ENCODE results near the gene PPIL4. TPM values are rescaled to one million over a fixed set of nuclear protein-coding genes. Genes with fewer than 3 reads are reported as not detected.

PPIL4 gene
- total RNA-seq, 4 donors from 2014 or later, result 22.1 to 30.2 (median 26.1) TPM

DNA sequence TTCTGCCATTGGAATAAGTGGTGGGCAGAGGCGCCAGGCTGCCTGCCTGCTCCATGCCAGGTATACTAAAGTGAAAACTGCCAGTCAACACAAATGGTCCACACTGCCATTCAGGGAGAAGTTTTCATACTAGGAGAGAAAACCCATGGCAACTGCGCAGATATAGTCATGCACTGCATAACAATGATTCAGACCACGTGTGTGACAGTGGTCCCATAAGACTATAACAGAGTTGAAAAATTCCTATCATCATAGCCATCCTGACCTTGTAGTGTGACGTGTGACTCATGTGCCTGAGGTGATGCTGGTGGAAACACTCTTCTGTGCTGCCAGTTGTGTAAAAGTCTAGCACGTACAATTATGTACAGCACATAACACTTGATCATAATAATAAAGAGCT lies 86.1 kb downstream of the PPIL4 start:
- 86% methylated on average over 5 of the region's 5 CpGs for WGBS
- TF ChIP-seq, protein P1, sequence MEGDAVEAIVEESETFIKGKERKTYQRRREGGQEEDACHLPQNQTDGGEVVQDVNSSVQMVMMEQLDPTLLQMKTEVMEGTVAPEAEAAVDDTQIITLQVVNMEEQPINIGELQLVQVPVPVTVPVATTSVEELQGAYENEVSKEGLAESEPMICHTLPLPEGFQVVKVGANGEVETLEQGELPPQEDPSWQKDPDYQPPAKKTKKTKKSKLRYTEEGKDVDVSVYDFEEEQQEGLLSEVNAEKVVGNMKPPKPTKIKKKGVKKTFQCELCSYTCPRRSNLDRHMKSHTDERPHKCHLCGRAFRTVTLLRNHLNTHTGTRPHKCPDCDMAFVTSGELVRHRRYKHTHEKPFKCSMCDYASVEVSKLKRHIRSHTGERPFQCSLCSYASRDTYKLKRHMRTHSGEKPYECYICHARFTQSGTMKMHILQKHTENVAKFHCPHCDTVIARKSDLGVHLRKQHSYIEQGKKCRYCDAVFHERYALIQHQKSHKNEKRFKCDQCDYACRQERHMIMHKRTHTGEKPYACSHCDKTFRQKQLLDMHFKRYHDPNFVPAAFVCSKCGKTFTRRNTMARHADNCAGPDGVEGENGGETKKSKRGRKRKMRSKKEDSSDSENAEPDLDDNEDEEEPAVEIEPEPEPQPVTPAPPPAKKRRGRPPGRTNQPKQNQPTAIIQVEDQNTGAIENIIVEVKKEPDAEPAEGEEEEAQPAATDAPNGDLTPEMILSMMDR (IDR thresholded peaks at IDR 0.05), result no peak
- TF ChIP-seq POLR2AphosphoS5 (IDR thresholded peaks at IDR 0.05) (no peak), EP300 (IDR thresholded peaks at IDR 0.05) (no peak), POLR2A (IDR thresholded peaks at IDR 0.05; ENCODE audit: low read depth) (no peak)
- Histone ChIP-seq H3K27me3 (no peaks in the 10 kb centered on the region), H3K27ac (replicated peaks in 1 of 4) (no peak overlapping the region), H3K4me1 (peaks cover 24 to 51% (median 37%) of the 10 kb centered on the region in 4 donors), H3K4me3 (no peak overlapping the region), H3K36me3 (no peaks in the 10 kb centered on the region), H3K9me3 (no peaks in the 10 kb centered on the region)
- DNase-seq (ENCODE audit: extremely low spot score), result no peak
- intact Hi-C loops (cut with DNase I), result no loop called here

DNA sequence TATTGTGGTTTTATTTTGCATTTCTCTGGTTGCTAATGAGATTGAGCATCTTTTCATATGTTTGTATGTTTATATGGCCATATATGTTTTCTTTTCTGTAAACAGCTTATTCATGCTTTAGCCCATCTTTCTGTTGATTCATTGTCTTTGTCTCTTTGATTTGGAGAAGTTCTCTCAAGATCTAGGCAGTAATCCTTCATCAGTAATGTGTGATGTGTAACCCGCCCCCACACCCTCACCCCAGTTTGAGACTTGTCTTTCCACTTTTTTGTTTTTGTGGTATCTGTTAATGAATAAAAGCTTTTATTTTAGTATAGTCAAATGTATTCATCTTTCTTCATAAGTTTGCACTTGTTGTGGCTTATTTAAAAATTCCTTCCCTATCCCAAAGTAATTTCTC lies 87.0 kb downstream of the PPIL4 start:
- TF ChIP-seq POLR2A (IDR thresholded peaks at IDR 0.05; ENCODE audit: low read depth), result no peak
- TF ChIP-seq, protein P1 (IDR thresholded peaks at IDR 0.05), result no peak
- no peak for TF ChIP-seq EP300 (IDR thresholded peaks at IDR 0.05)
- TF ChIP-seq POLR2AphosphoS5 (IDR thresholded peaks at IDR 0.05), result no peak
- peaks cover 33 to 51% (median 37%) of the 10 kb centered on the region in 4 donors for H3K4me1 ChIP-seq
- no peaks in the 10 kb centered on the region for H3K27me3 ChIP-seq
- H3K27ac ChIP-seq (replicated peaks in 1 of 4), result no peak overlapping the region
- H3K36me3 ChIP-seq, result no peaks in the 10 kb centered on the region
- no peak overlapping the region for H3K4me3 ChIP-seq
- H3K9me3 ChIP-seq, result no peaks in the 10 kb centered on the region
- intact Hi-C loops (cut with DNase I), result no loop called here
- no peak for DNase-seq (ENCODE audit: extremely low spot score)
- WGBS, result 96% methylated on average over 1 of the region's 1 CpG

DNA sequence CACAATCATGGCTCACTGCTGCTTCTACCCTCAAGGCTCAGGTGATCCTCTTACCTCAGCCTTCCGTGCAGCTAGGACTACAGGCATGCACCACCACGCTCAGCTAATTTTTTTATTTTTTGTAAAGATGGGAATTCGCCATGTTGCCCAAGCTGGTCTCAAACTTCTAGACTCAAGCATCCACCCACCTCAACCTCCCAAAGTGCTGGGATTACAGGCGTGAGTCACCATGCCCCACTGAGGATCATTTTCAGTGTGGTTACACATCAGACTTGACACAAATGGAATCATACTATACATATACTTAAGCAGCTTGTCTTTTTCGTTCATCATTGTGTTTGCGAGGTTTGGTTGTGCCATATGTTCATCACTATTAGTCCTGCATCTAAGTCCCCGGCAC lies 87.6 kb downstream of the PPIL4 start:
- peaks cover 39 to 51% (median 40%) of the 10 kb centered on the region in 4 donors for H3K4me1 ChIP-seq
- intact Hi-C loops (cut with DNase I), result no loop called here
- no peaks in the 10 kb centered on the region for H3K9me3 ChIP-seq
- H3K4me3 ChIP-seq, result no peak overlapping the region
- no peak for TF ChIP-seq POLR2A (IDR thresholded peaks at IDR 0.05; ENCODE audit: low read depth)
- no peak for TF ChIP-seq EP300 (IDR thresholded peaks at IDR 0.05)
- TF ChIP-seq, protein P1 (IDR thresholded peaks at IDR 0.05), result no peak
- no peak for TF ChIP-seq POLR2AphosphoS5 (IDR thresholded peaks at IDR 0.05)
- H3K27ac ChIP-seq (replicated peaks in 1 of 4), result no peak overlapping the region
- DNase-seq (ENCODE audit: extremely low spot score), result no peak
- H3K27me3 ChIP-seq, result no peaks in the 10 kb centered on the region
- no peaks in the 10 kb centered on the region for H3K36me3 ChIP-seq
- WGBS, result 97% methylated on average over 7 of the region's 7 CpGs

DNA sequence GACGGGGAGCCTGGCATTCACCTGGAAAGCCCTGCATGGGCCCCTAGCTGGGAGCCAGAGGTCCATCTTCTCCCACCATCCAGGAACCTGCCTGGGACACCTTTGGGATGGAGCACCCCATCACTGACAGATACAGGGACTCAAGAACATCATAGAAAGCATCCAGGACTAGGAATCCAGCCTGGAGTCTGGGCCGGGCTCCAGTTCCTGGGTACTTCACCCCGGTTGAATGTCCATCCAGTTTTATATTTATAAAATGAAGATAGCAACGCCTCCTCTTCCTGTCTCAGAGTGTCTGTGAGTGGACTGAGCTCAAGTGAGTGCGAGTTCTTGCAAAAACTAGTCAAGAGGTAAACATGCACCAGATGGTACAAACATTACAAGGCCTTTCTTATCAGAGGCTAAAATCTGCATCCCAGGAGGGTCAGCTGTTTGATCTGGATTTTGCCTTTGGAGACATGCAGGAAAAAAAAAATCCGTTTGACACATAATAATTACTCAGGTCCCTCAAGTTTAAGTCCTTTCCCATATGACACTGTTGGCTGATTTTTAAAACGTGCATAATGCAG lies 88.4 kb downstream of the PPIL4 start:
- Histone ChIP-seq H3K9me3 (no peaks in the 10 kb centered on the region), H3K4me1 (peaks cover 41 to 58% (median 43%) of the 10 kb centered on the region in 4 donors), H3K27me3 (no peaks in the 10 kb centered on the region), H3K36me3 (no peaks in the 10 kb centered on the region), H3K4me3 (no peak overlapping the region), H3K27ac (replicated peaks in 1 of 4) (peak overlapping the region in 2 of 4 donors; percentile 2 to 41)
- intact Hi-C loops (cut with DNase I), result no loop called here
- TF ChIP-seq EP300 (IDR thresholded peaks at IDR 0.05) (no peak), POLR2AphosphoS5 (IDR thresholded peaks at IDR 0.05) (peak in 1 of 2 donors; percentile 9)
- WGBS, result 29% methylated on average over 7 of the region's 7 CpGs
- no peak for DNase-seq (ENCODE audit: extremely low spot score)

DNA sequence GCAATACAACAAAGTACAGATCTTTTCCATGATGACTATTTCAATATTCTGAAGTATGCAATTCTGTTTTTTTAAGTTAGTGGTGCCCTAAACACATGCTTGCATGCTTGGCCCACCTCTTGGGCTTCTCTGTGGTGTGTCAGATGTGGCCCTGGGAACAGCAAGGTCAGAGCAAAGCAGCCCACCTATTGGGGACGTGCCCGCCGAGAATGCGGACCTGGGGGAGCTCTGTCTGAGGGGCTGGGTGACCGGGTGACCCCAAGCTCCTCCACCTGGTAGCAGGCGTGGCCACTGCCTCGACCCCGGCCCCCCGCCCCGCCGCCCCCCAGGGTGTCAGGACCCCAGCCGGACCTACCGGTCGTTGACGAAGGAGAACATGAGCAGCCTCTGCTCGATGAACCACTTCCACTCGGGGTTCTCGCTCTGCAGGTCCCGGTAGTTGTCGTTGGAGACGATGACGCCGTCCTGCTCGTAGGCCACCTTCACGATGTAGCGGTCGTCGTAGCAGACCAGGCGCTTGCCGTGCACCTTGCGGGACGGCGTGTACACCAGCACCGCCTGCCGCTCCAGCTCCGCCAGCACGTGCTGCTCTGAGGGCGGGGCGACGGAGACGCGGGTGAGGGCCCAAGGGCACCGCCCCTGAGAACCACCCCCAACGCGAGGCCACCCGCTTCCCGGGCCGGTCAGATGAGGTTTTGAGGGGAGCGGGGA lies 89.4 kb downstream of the PPIL4 start:
- Histone ChIP-seq H3K4me1 (peaks cover 45 to 67% (median 50%) of the 10 kb centered on the region in 4 donors), H3K9me3 (no peaks in the 10 kb centered on the region), H3K4me3 (no peak overlapping the region), H3K27me3 (peaks cover 0 to 2% (median 0%) of the 10 kb centered on the region in 4 donors), H3K27ac (replicated peaks in 1 of 4) (peak overlapping the region in 2 of 4 donors; percentile 2 to 41), H3K36me3 (no peaks in the 10 kb centered on the region)
- DNase-seq (ENCODE audit: extremely low spot score), result no peak
- 85% methylated on average over 30 of the region's 49 CpGs for WGBS
- TF ChIP-seq POLR2A (IDR thresholded peaks at IDR 0.05; ENCODE audit: low read depth) (no peak), POLR2AphosphoS5 (IDR thresholded peaks at IDR 0.05) (no peak), EP300 (IDR thresholded peaks at IDR 0.05) (no peak)
- TF ChIP-seq, protein P1 (IDR thresholded peaks at IDR 0.05), result no peak
- intact Hi-C loops (cut with DNase I), result no loop called here

All from esophagus muscularis mucosa (tissue), 4 donors.